ENCODE results near the gene JAKMIP1. TPM values are rescaled to one million over a fixed set of nuclear protein-coding genes. Genes with fewer than 3 reads are reported as not detected.

JAKMIP1 gene
- total and polyA plus RNA-seq, 2 of the 13 experiments (the other 11 are each of a cell fraction or from before 2014, with no cell fraction given), result not detected

- WGBS (ENCODE audit: low lambda C conversion rate), result 33% methylated on average over 11 of the region's 15 CpGs
- peaks cover 3 to 6% of the 10 kb centered on the region in 2 experiments; a peak in 2 of 5 replicates for H3K27me3 ChIP-seq (ENCODE audit: control insufficient read depth in 1 of 2, insufficient read depth in 2 of 2, low read length in 2 of 2)
- 0 out of 2 replicates have a peak, but pooled peaks cover 2% of the 10 kb centered on the region for H4K20me1 ChIP-seq (ENCODE audit: insufficient read depth, low read length)
- H3K9me3 ChIP-seq (ENCODE audit: low read length), result no peaks in the 10 kb centered on the region
- no peaks in the 10 kb centered on the region for H3K4me1 ChIP-seq (ENCODE audit: insufficient read depth, low read length)
- CTCF ChIA-PET (ENCODE audit: low intra/inter-chr PET ratio, low total read pairs), result no interaction called here
- no peaks in the 10 kb centered on the region for H3K36me3 ChIP-seq (replicated peaks in 1 of 2; ENCODE audit: control insufficient read depth in 1 of 2, insufficient read depth in 2 of 2, low read length in 2 of 2)
- no peak overlapping the region for H3K4me2 ChIP-seq (ENCODE audit: low read depth, low read length)
- ATAC-seq (no peak), DNase-seq (ENCODE audit: low spot score) (no peak), FAIRE-seq (no peak)
- POLR2A ChIA-PET, result no interaction called here
- no peak overlapping the region for H3K9ac ChIP-seq (ENCODE audit: insufficient read depth, low read depth, low read length)
- H2AFZ ChIP-seq (ENCODE audit: low read length), result no peak overlapping the region
- no peak overlapping the region for H3K4me3 ChIP-seq (replicated peaks in 1 of 3; ENCODE audit: insufficient read depth in 1 of 3, low read depth in 2 of 3, low read length in 3 of 3)
- H3K27ac ChIP-seq (ENCODE audit: extremely low read length, insufficient read depth, low read length), result no peak overlapping the region
- intact Hi-C loops (cut with micrococcal nuclease; ENCODE audit: unreplicated experiment) (no loop called here), in situ Hi-C loops (cut with HindIII; ENCODE audit: extremely low pct_ligation_motif_present, low pct_unique_long_range_greater_than_20kb) (no loop called here)
- no peaks in the 10 kb centered on the region for H3K79me2 ChIP-seq (ENCODE audit: insufficient read depth, low read length)
- no TSS peak for BruUV-seq (replicated peaks)
- no peak for TF ChIP-seq ZNF34 (CRISPR knock-in tag; IDR thresholded peaks at IDR 0.05; ENCODE audit: borderline replicate concordance)
- TF ChIP-seq, protein P1, sequence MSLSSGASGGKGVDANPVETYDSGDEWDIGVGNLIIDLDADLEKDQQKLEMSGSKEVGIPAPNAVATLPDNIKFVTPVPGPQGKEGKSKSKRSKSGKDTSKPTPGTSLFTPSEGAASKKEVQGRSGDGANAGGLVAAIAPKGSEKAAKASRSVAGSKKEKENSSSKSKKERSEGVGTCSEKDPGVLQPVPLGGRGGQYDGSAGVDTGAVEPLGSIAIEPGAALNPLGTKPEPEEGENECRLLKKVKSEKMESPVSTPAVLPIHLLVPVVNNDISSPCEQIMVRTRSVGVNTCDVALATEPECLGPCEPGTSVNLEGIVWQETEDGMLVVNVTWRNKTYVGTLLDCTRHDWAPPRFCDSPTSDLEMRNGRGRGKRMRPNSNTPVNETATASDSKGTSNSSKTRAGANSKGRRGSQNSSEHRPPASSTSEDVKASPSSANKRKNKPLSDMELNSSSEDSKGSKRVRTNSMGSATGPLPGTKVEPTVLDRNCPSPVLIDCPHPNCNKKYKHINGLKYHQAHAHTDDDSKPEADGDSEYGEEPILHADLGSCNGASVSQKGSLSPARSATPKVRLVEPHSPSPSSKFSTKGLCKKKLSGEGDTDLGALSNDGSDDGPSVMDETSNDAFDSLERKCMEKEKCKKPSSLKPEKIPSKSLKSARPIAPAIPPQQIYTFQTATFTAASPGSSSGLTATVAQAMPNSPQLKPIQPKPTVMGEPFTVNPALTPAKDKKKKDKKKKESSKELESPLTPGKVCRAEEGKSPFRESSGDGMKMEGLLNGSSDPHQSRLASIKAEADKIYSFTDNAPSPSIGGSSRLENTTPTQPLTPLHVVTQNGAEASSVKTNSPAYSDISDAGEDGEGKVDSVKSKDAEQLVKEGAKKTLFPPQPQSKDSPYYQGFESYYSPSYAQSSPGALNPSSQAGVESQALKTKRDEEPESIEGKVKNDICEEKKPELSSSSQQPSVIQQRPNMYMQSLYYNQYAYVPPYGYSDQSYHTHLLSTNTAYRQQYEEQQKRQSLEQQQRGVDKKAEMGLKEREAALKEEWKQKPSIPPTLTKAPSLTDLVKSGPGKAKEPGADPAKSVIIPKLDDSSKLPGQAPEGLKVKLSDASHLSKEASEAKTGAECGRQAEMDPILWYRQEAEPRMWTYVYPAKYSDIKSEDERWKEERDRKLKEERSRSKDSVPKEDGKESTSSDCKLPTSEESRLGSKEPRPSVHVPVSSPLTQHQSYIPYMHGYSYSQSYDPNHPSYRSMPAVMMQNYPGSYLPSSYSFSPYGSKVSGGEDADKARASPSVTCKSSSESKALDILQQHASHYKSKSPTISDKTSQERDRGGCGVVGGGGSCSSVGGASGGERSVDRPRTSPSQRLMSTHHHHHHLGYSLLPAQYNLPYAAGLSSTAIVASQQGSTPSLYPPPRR (CRISPR knock-in tag; IDR thresholded peaks at IDR 0.05; ENCODE audit: borderline replicate concordance), result no peak
- TF ChIP-seq ZNF333 (CRISPR knock-in tag; IDR thresholded peaks at IDR 0.05; ENCODE audit: borderline replicate concordance), result no peak
- TF ChIP-seq ZNF136 (CRISPR knock-in tag; IDR thresholded peaks at IDR 0.05; ENCODE audit: low read depth), result no peak
- TF ChIP-seq TP53 (CRISPR knock-in tag; conservative IDR thresholded peaks at IDR 0.05), result no peak
- no peak for TF ChIP-seq TARDBP (CRISPR knock-in tag; IDR thresholded peaks at IDR 0.05)
- TF ChIP-seq TCF12 (IDR thresholded peaks at IDR 0.05), result no peak
- no peak for TF ChIP-seq TCF12 (CRISPR knock-in tag; IDR thresholded peaks at IDR 0.05)
- TF ChIP-seq ZNF839 (CRISPR knock-in tag; IDR thresholded peaks at IDR 0.05; ENCODE audit: borderline replicate concordance), result no peak
- no peak for TF ChIP-seq PCBP2 (optimal IDR thresholded peaks at IDR 0.05; ENCODE audit: low read depth, low read length, poor library complexity, severe bottlenecking)
- TF ChIP-seq NAIF1 (CRISPR knock-in tag; IDR thresholded peaks at IDR 0.05; ENCODE audit: borderline replicate concordance), result no peak
- no peak for TF ChIP-seq ZSCAN29 (CRISPR knock-in tag; conservative IDR thresholded peaks at IDR 0.05)
- no peak for TF ChIP-seq HOXA3 (CRISPR knock-in tag; IDR thresholded peaks at IDR 0.05)
- TF ChIP-seq, protein P2, sequence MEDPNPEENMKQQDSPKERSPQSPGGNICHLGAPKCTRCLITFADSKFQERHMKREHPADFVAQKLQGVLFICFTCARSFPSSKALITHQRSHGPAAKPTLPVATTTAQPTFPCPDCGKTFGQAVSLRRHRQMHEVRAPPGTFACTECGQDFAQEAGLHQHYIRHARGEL (CRISPR knock-in tag; IDR thresholded peaks at IDR 0.05), result no peak
- TF ChIP-seq RAD51 (IDR thresholded peaks at IDR 0.05; ENCODE audit: borderline replicate concordance), result no peak
- no peak for TF ChIP-seq ZNF337 (CRISPR knock-in tag; IDR thresholded peaks at IDR 0.05; ENCODE audit: borderline replicate concordance, low read depth)
- TF ChIP-seq NFYC (CRISPR knock-in tag; IDR thresholded peaks at IDR 0.05), result no peak
- TF ChIP-seq SPEN (CRISPR knock-in tag; IDR thresholded peaks at IDR 0.05; ENCODE audit: low read depth), result no peak
These were observed 83.6 kb downstream of the JAKMIP1 start for GRCh38 chr4:6116696-6117285.
